HCT116 (cell line): ENCODE data around the gene CCND2. TPM values are rescaled to one million over a fixed set of nuclear protein-coding genes. Genes with fewer than 3 reads are reported as not detected.

ENCODE experiments used
- ATAC-seq: fragments of 200-7000 bp; cut with Tn5 transposase; 2 replicates; pipeline ENCODE4 v1.9.1; 2020; ENCODE audit warnings: mild to moderate bottlenecking, moderate library complexity
- BruUV-seq: library from RNA; stranded (reverse); fragments of 400-500 nt; replicated peaks from 2 replicates; lab custom pipeline; 2021; lab: Mats Ljungman, UMichigan
- CTCF ChIA-PET: fragments of 300-600 bp; sonication (Branson Sonifier 250); formaldehyde crosslinking; loops from one replicate; lab custom pipeline; 2021; ENCODE audit warnings: antibody characterized with exemption; lab: Charles Lee
- POLR2A ChIA-PET: fragments of 300-600, 350-600 bp; sonication (Branson Sonifier 250); formaldehyde crosslinking; loops from one replicate; lab custom pipeline; 2021; ENCODE audit warnings: antibody characterized with exemption; lab: Charles Lee
- RAD21 ChIA-PET, 2 experiments: fragments of 300-600 bp; sonication (Branson Sonifier 250); formaldehyde crosslinking; loops; one replicate each; lab custom pipeline; 2023; ENCODE audit warnings: low total read pairs in 2 of 2; ENCODE audit not compliant: uncharacterized antibody in 2 of 2, unreplicated experiment in 2 of 2, low non-redundant PET in 1 of 2; lab: Charles Lee
- DNase-seq: peaks from one replicate; pipeline ENCODE4 v3.0.0-alpha.2; 2010; ENCODE audit warnings: low read depth, low spot score
- H2AFZ ChIP-seq: fragments of 200-600 bp; shearing (Covaris generic), sonication (generic); 2 replicates; pipeline ENCODE4 v1.6.1; 2017; ENCODE audit warnings: low read depth, mixed run types, mixed read lengths, antibody characterized with exemption, low read length; ENCODE audit not compliant: poor library complexity, severe bottlenecking
- H3K27ac ChIP-seq: 2 replicates; pipeline ENCODE4 v1.5.1; 2012; ENCODE audit warnings: low read depth, low read length
- H3K27me3 ChIP-seq: fragments of 200-600 bp; sonication (generic); 2 replicates; pipeline ENCODE4 v1.6.1; 2016; ENCODE audit warnings: mixed run types, low read length, mixed read lengths; ENCODE audit not compliant: insufficient read depth
- H3K36me3 ChIP-seq, 2 experiments: fragments of 200-500 bp in 1 of 2; fragments of 200-600 bp in 1 of 2; sonication (Bioruptor generic) in 1 of 2; sonication (generic) in 1 of 2; 2 replicates each; pipeline versions ENCODE4 v1.5.1 to v1.6.1; 2014 to 2016; ENCODE audit warnings: low read length in 2 of 2, inconsistent platforms in 1 of 2, mixed read lengths in 1 of 2, mixed run types in 1 of 2; ENCODE audit not compliant: insufficient read depth in 2 of 2, control insufficient read depth in 1 of 2
- H3K4me1 ChIP-seq, 2 experiments: fragments of 200-600 bp in 1 of 2; sonication (generic) in 1 of 2; 2 replicates each; pipeline versions ENCODE4 v1.5.1 to v1.6.1; 2012 to 2017; ENCODE audit warnings: low read length in 2 of 2, inconsistent platforms in 1 of 2, mild to moderate bottlenecking in 1 of 2, mixed read lengths in 1 of 2, mixed run types in 1 of 2, moderate library complexity in 1 of 2; ENCODE audit not compliant: insufficient read depth in 2 of 2, control insufficient read depth in 1 of 2
- H3K4me2 ChIP-seq: fragments of 200-600 bp; sonication (generic); 2 replicates; pipeline ENCODE4 v1.6.1; 2017; ENCODE audit warnings: mixed run types, low read length, mixed read lengths
- H3K4me3 ChIP-seq, 2 experiments: fragments of 200-600 bp in 1 of 2; sonication (generic) in 1 of 2; replicated peaks in 1 of 2; 2 replicates each; pipeline ENCODE4 v1.5.1; 2011 to 2016; ENCODE audit warnings: low read length in 2 of 2, control low read depth in 1 of 2, low read depth in 1 of 2, mild to moderate bottlenecking in 1 of 2, mixed read lengths in 1 of 2, mixed run types in 1 of 2
- H3K79me2 ChIP-seq: fragments of 200-600 bp; sonication (generic); 2 replicates; pipeline ENCODE4 v1.6.1; 2017; ENCODE audit warnings: mild to moderate bottlenecking, mixed run types, low read length, moderate library complexity, mixed read lengths; ENCODE audit not compliant: insufficient read depth
- H3K9ac ChIP-seq: fragments of 200-600 bp; sonication (generic); 2 replicates; pipeline ENCODE4 v1.6.1; 2016; ENCODE audit warnings: low read length, mixed read lengths
- H3K9me2 ChIP-seq: fragments of 200-600 bp; sonication (generic), shearing (Covaris generic); 2 replicates; pipeline ENCODE4 v1.6.1; 2017; ENCODE audit warnings: mixed run types, mild to moderate bottlenecking, moderate library complexity; ENCODE audit not compliant: insufficient read depth
- H3K9me3 ChIP-seq, 2 experiments: fragments of 200-500 bp in 1 of 2; fragments of 200-600 bp in 1 of 2; sonication (Bioruptor generic) in 1 of 2; sonication (generic) in 1 of 2; 2 replicates each; pipeline ENCODE4 v1.6.1; 2014 to 2017; ENCODE audit warnings: low read length in 2 of 2, mixed read lengths in 2 of 2, inconsistent platforms in 1 of 2, low read depth in 1 of 2, mild to moderate bottlenecking in 1 of 2, mixed run types in 1 of 2, moderate library complexity in 1 of 2; ENCODE audit not compliant: control insufficient read depth in 1 of 2, insufficient read depth in 1 of 2
- H4K20me1 ChIP-seq: fragments of 200-600 bp; sonication (generic), shearing (Covaris generic); 2 replicates; pipeline ENCODE4 v1.6.1; 2017; ENCODE audit warnings: mixed run types, mild to moderate bottlenecking, moderate library complexity; ENCODE audit not compliant: insufficient read depth
- CEBPB ChIP-seq: IDR thresholded peaks from 2 replicates; pipeline ENCODE4 v1.6.1; 2012; ENCODE audit warnings: low read depth
- EGR1 ChIP-seq: IDR thresholded peaks from 2 replicates; pipeline ENCODE4 v1.6.1; 2012; ENCODE audit warnings: low read depth
- ELF1 ChIP-seq: IDR thresholded peaks from 2 replicates; pipeline ENCODE4 v1.6.1; 2012; ENCODE audit warnings: low read depth, borderline replicate concordance
- EZH2 ChIP-seq: fragments of 200-600 bp; sonication (generic); IDR thresholded peaks from 2 replicates; pipeline ENCODE4 v1.6.1; 2017; ENCODE audit warnings: antibody characterized with exemption, mixed run types
- FOSL1 ChIP-seq: IDR thresholded peaks from 2 replicates; pipeline ENCODE4 v1.6.1; 2012; ENCODE audit warnings: low read depth
- JUND ChIP-seq: IDR thresholded peaks from 2 replicates; pipeline ENCODE4 v1.6.1; 2012
- MAX ChIP-seq: IDR thresholded peaks from 2 replicates; pipeline ENCODE4 v1.6.1; 2012
- POLR2A ChIP-seq: IDR thresholded peaks from 2 replicates; pipeline ENCODE4 v1.7.0; 2011; ENCODE audit warnings: borderline replicate concordance; ENCODE audit not compliant: insufficient read depth, insufficient read length; ENCODE audit errors: extremely low read depth
- POLR2AphosphoS5 ChIP-seq: IDR thresholded peaks from 2 replicates; pipeline ENCODE4 v1.6.1; 2011; ENCODE audit warnings: mild to moderate bottlenecking, low read depth, low read length, moderate library complexity
- REST ChIP-seq: IDR thresholded peaks from 2 replicates; pipeline ENCODE4 v1.6.1; 2012; ENCODE audit warnings: low read depth
- SIN3A ChIP-seq: IDR thresholded peaks from 2 replicates; pipeline ENCODE4 v1.6.1; 2012; ENCODE audit warnings: low read depth
- SP1 ChIP-seq: IDR thresholded peaks from 2 replicates; pipeline ENCODE4 v1.6.1; 2012; ENCODE audit warnings: low read depth
- SRF ChIP-seq: IDR thresholded peaks from 2 replicates; pipeline ENCODE4 v1.6.1; 2012; ENCODE audit warnings: low read depth
- YY1 ChIP-seq: IDR thresholded peaks from 2 replicates; pipeline ENCODE4 v1.6.1; 2011; ENCODE audit warnings: low read length, low read depth, moderate library complexity, mild to moderate bottlenecking; ENCODE audit not compliant: insufficient replicate concordance; ENCODE audit errors: extremely low read depth
- ZFX ChIP-seq: fragments of 450-650 bp; IDR thresholded peaks from 2 replicates; pipeline ENCODE4 v1.6.1; 2017
- intact Hi-C: fragments of 100-400 bp; cut with micrococcal nuclease; formaldehyde crosslinking; loops from 2 replicates; pipeline ENCODE4 v1.10.0; 2022
- total RNA-seq: library from RNA; stranded (reverse); gene quantifications from one replicate; pipeline ENCODE4 v1.2.1, GENCODE V29; 2021; ENCODE audit not compliant: unreplicated experiment
- TF ChIP-seq, protein P1 (sequence below): IDR thresholded peaks from 2 replicates; pipeline ENCODE4 v1.6.1; 2011; ENCODE audit warnings: mild to moderate bottlenecking, low read length, moderate library complexity; ENCODE audit not compliant: insufficient replicate concordance; ENCODE audit errors: extremely low read depth

The CCND2 gene
- total RNA-seq, 1 experiment from 2014 or later, result 1.1 TPM

DNA sequence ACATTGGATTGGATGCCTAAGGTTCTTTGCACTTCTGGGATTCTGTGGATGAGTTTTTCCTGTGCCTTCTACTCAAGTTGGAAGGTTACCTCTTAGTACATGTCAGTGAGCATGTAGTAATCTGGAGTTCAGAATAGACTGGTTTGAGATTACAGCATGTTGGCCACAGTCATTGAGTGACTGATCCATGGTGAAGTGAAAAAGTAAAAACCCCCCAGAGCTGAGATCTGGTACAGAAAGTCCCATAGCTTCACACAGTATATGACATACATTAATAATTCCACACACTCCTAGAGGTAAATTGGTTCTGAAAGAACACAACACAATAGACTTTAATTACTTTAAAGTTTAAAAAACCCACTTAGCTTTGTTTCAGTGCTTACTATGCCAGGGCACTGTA, 11.9 kb upstream of the CCND2 start:
- no peak overlapping the region for H2AFZ ChIP-seq
- peaks cover 90% of the 10 kb centered on the region for H3K27me3 ChIP-seq
- H3K79me2 ChIP-seq, result no peaks in the 10 kb centered on the region
- no peaks in the 10 kb centered on the region for H3K4me1 ChIP-seq
- ChIA-PET CTCF (no interaction called here), POLR2A (no interaction called here), RAD21 (no interaction called here)
- H4K20me1 ChIP-seq, result 0 out of 2 replicates have a peak, but pooled peaks cover 3% of the 10 kb centered on the region
- H3K9ac ChIP-seq, result no peak overlapping the region
- H3K36me3 ChIP-seq, result no peaks in the 10 kb centered on the region
- no peak overlapping the region for H3K4me2 ChIP-seq
- ATAC-seq, result no peak
- no TSS peak for BruUV-seq
- intact Hi-C loops, result no loop called here
- H3K4me3 ChIP-seq, result no peak overlapping the region
- TF ChIP-seq ZFX (no peak), SRF (no peak), ELF1 (no peak), POLR2A (no peak), FOSL1 (no peak), YY1 (no peak), CEBPB (no peak), REST (no peak), POLR2AphosphoS5 (no peak), SP1 (no peak), SIN3A (no peak), MAX (no peak), EGR1 (no peak), EZH2 (no peak), JUND (no peak)
- TF ChIP-seq, protein P1, sequence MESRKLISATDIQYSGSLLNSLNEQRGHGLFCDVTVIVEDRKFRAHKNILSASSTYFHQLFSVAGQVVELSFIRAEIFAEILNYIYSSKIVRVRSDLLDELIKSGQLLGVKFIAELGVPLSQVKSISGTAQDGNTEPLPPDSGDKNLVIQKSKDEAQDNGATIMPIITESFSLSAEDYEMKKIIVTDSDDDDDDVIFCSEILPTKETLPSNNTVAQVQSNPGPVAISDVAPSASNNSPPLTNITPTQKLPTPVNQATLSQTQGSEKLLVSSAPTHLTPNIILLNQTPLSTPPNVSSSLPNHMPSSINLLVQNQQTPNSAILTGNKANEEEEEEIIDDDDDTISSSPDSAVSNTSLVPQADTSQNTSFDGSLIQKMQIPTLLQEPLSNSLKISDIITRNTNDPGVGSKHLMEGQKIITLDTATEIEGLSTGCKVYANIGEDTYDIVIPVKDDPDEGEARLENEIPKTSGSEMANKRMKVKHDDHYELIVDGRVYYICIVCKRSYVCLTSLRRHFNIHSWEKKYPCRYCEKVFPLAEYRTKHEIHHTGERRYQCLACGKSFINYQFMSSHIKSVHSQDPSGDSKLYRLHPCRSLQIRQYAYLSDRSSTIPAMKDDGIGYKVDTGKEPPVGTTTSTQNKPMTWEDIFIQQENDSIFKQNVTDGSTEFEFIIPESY, result no peak
- H3K9me3 ChIP-seq, result no peaks in the 10 kb centered on the region
- H3K27ac ChIP-seq, result no peak overlapping the region
- no peak for DNase-seq
- no peaks in the 10 kb centered on the region for H3K9me2 ChIP-seq
